GM19438 (cell line): ENCODE measurements around the gene SENP8.

ENCODE experiments used
- ATAC-seq: cut with Tn5 transposase; IDR thresholded peaks from one replicate; pipeline ENCODE4 v1.9.1; 2021; ENCODE audit warnings: low read depth; ENCODE audit not compliant: unreplicated experiment

Gene SENP8

DNA sequence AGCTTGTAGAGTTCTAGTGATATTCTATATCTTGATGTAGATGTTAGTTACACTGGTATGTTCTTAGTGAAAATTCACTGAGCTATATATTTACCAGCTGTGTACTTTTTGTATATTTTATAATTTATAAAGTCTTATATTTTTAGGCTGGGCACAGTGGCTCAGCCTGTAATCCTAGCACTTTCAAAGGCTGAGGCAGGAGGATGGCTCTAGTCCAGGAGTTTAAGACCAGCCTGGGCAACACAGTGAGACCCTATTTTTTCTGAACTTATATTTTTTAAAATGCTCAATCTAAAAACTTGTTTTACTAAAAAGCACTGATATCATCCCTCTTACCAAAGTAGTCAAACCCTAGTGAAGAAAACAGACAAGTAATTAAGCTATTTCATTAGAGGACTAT, 5.4 kb upstream of the SENP8 start:
- no peak for ATAC-seq

DNA sequence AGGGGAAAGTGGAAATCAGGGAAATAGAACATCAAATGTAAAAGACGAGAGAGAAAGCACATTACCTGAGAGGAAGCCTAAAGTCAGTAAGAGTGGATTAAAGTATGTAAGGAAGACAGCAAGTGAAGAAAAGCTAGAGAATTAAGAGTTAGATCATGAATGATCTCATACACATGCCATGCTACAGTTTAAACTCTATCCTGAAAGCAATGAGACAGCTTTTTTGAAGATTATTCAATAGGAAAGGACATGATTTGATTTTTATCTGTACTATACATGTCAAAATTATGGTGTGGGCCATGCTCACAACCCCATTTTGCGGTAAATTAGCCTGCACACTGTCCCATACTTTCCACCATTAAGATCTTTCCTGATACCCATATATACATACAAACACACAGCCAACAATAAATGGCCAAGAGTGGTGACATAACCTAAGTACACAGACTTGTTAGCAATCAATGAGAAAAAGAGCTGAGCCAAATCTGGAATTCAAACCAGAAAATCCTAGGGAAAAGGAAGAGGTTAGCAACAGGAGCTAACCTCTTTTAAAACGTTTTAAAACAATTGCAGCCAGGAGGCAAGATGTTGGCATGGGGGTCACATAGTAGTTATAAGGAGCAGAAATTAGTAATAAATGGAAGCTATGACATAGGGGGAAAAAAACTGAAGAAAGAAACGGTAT, 4.7 kb upstream of the SENP8 start:
- ATAC-seq = no peak

DNA sequence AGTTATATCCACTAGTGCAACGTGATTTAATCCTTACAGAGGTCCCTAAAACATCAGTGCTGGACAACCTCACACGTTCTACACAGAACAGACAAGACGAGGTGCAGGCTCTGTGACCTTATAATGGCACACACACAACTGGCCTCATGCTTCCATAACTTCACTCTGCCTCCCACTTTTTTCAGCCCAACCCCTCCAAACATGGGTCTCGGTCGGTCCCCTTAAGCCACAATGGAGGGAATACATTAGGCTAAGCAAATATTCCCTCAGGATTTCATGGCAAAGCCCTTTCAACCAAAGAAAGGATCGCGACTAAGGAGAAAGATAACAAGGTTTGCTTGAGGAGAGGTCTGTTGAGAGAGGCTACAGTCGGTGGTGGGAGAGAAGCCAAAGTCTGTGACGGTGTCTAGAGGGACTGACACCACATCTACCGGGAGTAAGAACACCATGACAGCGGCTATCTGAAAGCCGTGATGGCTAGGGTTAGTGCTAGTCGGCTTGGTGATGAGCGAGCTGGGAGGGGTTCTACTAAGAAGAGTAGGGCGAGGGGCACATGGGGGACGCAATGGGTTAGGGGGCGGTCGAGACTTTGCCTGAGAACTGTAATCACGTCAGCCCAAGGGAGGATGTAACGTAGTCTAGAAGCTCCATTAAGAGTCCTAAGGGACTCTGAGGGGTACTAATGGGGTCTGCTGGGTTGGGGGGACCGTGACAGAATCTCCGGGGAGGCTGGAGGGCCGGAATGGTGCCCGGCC, 1.3 kb upstream of the SENP8 start:
- ATAC-seq = peak; percentile 3

DNA sequence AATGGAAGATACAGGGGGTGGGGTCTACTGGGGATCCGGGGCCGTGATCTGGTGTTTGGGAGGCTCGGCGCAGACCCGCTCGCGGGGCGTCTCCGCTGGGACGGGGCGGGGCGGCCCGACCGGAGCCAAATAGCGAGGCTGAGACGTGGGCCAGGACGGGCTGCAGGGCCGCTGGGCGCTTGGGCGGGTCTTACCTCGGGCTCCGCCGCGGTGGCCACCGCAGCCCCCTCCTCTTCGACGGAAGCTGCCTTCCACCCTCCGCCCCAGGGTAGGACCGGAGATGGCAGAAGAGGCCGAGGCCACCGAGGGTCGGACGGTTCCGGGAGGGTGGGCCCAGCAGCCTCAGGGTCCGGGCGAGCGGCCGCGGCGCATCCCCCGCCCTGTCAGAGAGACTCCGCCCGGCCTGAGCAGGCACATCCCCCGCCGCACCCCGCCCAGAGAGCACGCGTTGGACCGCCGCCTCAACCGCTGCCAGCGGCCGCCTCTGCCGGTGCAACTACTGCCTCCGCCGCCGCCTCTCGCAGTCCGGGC, 652 bp upstream of the SENP8 start:
- ATAC-seq = peak; percentile 66

DNA sequence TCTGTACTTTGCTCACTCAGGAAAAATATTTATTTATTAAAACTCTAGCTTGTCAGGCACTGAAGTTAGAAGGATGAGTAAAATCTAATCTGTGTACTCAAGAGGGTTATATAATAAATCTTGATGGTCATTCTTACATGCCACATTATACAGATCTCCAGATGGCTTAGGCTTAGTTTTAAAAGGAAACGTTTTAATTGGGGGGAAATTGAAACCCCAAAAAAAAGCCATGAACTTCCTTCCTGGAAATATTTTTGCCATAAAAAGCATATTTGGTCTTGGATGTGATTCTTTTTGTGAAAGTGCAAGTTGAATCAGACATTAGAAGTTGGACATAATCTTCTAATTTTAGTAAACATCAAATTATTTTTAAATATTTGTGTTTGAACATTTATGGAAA, 6.0 kb downstream of the SENP8 start:
- no peak for ATAC-seq

DNA sequence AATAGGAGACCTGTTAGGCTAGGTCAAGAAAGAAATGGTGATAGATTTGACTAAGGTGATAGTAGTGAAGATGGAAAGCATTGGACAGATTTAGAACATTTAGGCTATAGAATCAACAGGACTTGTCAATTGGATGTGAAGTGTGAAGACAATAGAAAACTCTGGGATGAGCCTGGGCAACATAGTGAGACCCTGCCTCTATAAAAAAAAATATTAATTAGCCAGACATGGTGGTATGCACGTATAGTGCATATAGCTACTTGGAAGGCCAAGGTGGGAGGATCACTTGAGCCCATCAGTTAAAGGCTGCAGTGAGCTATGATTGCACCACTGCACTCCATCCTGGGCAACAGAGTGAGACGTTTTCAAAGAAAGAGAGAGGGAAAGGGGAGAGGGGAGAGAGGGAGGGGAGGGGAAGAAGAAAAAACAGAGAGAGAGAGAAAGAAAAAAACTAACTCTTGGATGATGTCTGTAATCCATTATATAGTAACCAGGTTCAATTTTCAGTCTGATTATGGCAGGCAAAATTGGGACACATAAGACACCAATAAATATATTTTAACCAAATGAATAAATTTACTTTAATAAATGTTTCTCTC, 9.6 kb downstream of the SENP8 start:
- ATAC-seq = no peak

DNA sequence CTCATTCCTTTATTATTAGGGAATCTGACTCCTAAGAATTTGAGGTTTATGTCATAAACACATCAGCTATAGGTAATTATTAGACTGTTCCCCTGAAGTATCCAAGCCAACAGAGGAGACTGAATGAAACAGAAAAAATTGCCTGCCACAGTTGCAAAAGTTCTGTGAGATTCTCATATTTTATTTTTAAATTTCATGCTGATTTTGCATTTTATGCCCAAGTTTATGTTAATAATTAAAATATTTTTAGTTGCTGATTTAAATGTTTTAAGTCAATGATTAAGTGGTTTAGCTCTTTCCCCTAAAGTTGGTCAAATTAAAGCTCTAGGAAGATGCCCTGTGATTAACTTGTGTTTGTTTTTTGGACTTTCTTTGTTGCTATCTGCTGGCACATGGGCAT, 10.2 kb downstream of the SENP8 start:
- no peak for ATAC-seq

DNA sequence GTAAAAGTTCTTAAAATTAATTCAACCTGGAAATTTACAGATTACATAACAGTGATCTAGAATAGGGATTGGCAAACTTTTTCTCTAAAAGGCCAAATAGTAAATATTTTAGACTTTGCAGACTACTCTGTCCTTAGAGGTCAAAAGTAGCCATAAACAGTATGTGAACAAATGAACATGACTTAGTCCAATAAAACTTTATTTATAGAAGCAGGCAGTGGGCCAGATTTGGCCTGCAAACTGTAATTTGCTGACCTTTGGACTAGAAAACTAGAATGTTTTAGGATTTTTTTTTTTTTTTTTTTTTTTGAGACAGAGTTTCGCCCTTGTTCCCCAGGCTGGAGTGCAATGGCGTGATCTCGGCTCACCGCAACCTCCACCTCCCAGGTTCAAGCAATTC, 12.1 kb downstream of the SENP8 start:
- ATAC-seq = no peak

DNA sequence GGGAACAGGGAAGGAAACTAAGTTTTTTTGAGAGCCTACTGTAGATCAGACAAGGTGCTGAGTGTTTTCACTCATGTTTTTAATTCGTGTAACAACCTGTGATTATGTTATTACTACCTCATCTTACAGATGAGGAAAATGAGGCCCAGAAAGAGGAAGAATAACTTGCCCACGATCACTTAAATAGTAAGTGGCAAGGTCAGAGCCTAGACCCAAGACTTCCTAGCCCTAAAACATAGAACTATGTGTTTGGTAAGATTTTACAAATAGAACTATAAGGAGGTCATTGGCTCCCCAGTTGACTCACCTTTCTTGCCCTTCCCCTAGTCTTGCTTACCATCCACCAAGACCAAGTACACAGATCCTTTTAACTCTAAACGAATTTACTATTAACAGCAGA, 13.7 kb downstream of the SENP8 start:
- no peak for ATAC-seq

DNA sequence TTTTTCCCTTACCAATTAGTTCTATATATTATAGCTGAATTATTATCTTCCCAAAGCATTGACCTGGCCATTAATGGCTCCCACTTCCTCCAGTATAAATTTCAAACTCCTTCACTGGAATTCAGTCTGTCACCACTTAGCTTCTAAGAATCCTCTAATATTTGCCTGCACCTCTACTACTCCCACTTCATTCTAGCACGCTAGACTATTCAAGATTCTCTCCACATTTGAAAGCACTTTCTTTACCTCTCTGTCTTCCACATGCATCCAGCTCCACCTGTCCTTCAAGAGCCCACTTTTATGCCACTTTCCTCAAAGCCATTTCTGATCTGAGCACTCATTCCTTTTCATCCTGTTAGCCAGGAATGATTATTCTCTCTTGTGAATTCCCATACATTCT, 15.0 kb downstream of the SENP8 start:
- no peak for ATAC-seq

DNA sequence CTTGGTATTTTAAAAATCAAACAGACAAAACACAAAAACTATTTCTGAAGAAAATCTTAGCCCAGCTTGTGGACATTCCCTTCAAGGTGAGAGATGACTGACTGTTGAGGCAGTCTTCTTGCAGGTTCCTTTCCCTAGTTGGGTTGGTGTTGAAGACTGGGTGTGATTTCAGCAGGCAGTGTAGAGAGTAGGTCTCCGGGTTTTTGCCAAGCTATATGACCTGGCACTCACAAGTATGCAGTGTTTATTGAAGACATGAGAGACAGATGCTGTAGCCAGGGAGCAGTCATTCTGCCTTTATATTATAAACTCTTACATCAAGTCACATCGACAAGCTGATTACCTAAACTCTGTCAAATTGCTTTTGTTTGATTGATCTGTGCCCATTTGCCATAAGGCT, 17.5 kb downstream of the SENP8 start:
- ATAC-seq = no peak

DNA sequence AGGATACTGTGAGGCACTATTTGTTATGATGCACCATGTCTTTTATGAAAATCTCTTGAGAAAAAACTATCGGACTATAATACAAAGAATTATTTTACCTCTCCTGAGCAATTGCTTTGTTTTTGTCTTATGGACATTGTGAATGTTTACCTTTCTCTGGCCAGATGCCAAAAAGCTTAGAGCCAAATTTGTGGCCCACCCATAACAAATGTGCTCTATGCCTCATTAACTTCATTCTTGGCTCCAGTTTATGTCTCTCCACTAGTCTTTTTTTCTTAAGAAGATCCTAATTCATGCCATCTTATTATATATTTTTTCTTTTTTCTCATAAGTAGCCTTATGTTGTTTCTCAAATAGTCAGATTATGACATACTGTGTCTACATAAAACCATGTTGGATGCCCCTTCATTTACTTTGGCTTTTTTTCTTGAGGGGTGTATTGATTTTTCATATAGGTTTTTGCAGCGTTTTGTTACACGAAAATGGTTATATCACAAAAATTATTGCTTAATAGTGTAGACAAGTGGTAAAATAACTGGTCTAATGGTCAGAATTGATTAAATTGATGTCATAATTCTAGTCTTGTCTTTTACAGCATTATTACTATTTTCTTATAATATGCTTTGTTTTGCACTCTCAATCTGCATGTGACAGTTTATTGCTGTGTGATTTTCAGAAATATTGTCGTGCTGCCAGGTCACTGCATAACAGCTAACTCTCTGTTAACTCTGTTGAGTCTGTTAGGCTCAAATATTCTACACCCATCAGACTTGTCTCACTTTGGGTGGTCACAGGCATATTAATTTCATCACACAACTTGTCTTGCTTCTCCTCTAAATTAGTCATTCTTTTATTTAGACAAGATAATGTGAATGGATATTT, 18.2 kb downstream of the SENP8 start:
- no peak for ATAC-seq

DNA sequence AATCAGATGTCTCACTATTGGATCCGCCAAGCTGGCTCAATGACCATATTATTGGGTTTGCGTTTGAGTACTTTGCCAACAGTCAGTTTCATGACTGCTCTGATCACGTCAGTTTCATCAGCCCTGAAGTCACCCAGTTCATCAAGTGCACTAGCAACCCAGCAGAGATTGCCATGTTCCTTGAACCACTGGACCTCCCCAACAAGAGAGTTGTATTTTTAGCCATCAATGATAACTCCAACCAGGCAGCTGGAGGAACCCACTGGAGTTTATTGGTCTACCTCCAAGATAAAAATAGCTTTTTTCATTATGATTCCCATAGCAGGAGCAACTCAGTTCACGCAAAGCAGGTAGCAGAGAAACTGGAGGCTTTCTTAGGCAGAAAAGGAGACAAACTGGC, 21.5 kb downstream of the SENP8 start:
- no peak for ATAC-seq

DNA sequence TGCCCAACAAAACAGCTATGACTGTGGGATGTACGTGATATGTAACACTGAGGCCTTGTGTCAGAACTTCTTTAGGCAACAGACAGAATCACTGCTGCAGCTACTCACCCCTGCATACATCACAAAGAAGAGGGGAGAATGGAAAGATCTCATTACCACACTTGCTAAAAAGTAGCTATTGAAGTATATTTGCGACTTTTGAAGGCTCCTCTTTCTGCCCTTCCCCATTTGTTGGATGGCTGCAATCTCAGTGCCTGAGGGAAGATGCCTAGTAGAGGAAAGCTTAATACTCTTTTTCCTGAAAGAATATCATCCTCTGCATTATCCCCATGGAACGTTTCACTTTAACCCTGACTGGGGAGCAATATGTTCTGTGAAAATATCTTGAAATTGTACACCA, 21.9 kb downstream of the SENP8 start:
- ATAC-seq = no peak

DNA sequence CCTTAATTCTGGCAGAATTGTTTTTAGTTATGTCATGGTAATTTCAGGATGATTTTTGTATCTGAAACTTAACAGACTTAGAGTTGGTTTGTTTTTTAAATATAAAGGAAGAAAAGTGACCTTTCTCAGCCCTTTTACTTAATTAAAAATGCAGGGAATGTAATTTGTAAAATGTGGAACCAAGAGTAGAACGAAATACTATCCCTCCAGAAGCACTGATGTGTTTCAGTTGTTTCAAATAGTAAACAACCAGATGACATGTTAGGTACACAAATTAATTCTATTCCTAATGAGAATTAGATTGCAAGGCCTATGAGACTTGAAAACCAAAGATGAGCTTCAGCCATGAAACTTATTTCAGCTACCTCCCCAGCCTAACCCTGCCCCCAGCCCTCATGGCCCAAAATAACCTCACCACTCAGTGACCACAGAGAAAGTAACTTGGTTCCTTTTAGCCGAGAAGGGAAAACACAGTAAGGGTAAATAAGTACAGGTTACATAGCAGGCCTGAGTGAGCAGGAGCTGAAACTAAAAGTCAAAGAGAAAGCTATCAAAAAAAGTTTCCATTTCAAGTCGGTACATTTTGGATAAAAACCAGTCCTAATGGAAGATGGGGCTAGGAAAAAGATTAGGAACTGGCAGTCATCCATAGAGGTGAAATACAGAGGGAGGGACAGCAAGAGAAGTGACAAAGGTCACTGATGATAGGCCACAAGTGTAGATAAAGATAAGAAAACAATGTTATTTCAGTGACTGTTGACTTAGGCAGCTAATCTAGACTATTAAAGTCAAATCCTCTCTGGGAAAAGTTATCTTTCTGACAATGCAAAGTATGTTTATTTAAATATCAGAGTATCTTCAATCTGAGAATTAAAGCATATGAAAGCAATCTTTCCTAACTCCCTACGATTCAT, 23.2 kb downstream of the SENP8 start:
- peak; percentile 99 for ATAC-seq

DNA sequence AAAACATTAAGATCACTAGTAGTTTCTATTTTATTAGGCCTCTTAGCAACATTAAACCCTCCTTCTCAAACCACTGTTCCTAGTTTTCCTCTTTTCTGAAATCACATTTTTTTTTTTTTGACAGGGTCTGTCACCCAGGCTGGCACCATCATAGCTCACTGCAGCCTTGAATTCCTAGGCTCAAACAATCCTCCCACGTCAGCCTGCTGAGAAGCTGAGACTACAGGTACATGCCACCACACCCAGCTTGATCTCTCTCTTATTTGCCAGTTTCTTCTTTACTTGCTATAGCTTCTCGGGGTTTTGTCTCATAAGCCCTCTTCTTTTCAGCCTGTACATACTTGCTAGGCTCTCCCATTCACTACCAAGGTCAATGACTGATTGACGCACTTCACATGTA, 28.0 kb downstream of the SENP8 start:
- no peak for ATAC-seq

DNA sequence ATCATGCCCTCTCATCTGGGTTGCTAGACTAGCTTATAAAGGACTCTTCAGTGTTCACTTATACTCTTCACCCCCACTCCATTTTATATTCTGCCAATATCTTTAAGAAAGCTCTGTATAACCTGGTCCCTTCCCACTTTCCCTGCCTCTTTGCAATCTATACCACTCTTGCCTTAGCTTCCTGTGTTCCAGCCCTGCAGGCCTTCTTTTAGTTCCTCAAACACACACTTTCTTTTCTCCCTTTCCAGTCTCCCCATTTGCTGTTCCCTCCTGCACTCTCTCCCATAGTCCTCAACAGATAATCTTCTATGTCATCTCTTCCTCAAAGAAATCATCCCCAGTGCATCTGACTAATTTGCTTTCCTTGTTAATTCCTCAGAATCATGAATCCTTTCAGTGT, 28.7 kb downstream of the SENP8 start:
- ATAC-seq = no peak

DNA sequence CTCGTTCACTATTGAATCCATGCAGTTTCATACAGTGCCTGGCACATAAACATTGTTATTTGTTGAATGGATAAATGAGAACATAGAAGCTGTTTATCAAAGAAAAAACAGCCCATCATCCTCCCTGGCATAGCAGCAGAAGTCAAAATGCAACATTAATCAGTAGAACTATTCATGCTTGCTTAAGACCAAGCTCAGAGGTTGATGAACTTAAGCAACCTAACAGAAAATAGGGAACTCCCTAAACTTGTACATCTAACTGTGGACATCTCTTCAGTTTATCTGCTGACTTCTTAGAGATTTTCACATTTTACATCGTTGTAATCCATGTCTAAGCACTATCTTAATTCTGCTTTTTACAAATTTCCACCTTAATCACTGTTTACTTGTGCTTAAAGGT, 29.2 kb downstream of the SENP8 start:
- ATAC-seq = no peak

DNA sequence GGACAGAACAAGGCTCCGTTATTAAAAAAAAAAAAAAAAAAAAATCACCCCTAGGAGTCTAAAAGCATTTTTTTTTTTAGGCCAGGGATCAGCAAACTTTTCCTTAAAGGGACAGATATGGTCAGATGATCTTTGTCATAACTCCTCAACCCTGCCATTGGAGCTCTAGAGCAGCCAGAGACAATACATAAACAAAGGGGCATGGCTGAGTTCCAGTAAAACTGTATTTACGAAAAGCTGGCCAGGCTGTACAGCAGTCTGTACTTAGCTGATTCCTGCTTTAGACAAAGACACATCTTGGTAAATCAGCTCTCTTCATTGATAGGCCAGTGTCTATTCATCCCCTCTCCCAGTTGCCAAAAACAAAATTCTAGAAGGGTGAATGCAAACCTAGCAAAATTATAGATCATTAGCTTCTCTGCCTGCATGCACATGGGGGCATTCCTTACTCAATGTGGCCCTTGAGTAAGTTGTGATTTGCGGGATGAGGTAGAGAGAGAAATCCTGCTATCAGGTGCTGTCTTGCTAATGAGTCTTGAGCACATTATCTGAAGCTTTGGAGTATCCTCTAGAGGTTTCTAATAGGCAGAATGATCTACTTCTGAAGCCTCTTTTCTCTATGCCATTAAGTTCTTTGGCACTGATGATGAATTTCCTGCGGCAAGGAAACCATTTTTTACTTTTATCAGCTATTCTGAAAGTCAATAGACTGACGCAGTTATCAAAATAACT, 35.2 kb downstream of the SENP8 start:
- ATAC-seq = no peak
